Measurements from ENCODE around the gene LTBP3. TPM values are rescaled to one million over a fixed set of nuclear protein-coding genes. Genes with fewer than 3 reads are reported as not detected.
A peak's percentile ranks its signal among the peaks of the same experiment; 100 is the strongest.

LTBP3 gene
- total and polyA plus RNA-seq, 2 of the 13 experiments (the other 11 are each of a cell fraction or from before 2014, with no cell fraction given), result 12.2 to 68.1 TPM

- TF ChIP-seq ZUFSP (CRISPR knock-in tag; IDR thresholded peaks at IDR 0.05; ENCODE audit: borderline replicate concordance) (no peak), ZSCAN25 (CRISPR knock-in tag; IDR thresholded peaks at IDR 0.05) (no peak), ZBTB1 (CRISPR knock-in tag; IDR thresholded peaks at IDR 0.05; ENCODE audit: borderline replicate concordance) (no peak), SMC3 (IDR thresholded peaks at IDR 0.05; ENCODE audit: low read length) (no peak), ZSCAN29 (CRISPR knock-in tag; conservative IDR thresholded peaks at IDR 0.05) (no peak), PRMT3 (CRISPR knock-in tag; IDR thresholded peaks at IDR 0.05; ENCODE audit: borderline replicate concordance, low read depth) (no peak), ZNF318 (CRISPR knock-in tag; IDR thresholded peaks at IDR 0.05) (no peak), EZH2 (conservative IDR thresholded peaks at IDR 0.05; ENCODE audit: low read depth, low read length) (no peak), NCOA2 (CRISPR knock-in tag; IDR thresholded peaks at IDR 0.05) (peak; percentile 13; the same call in 1 of the 2 replicates), THAP8 (CRISPR knock-in tag; IDR thresholded peaks at IDR 0.05; ENCODE audit: borderline replicate concordance) (no peak), EP300 (IDR thresholded peaks at IDR 0.05; ENCODE audit: low read depth in 2 of 2, low read length in 2 of 2) (peak in 1 of 2 experiments; percentile 25; a peak in 1 of 4 replicates), EP300 (CRISPR knock-in tag; IDR thresholded peaks at IDR 0.05; ENCODE audit: borderline replicate concordance) (no peak), MBD4 (IDR thresholded peaks at IDR 0.05; ENCODE audit: borderline replicate concordance, low read length) (no peak), FOXA3 (CRISPR knock-in tag; IDR thresholded peaks at IDR 0.05) (no peak), ZNF580 (CRISPR knock-in tag; IDR thresholded peaks at IDR 0.05; ENCODE audit: borderline replicate concordance, low read depth) (no peak), GATAD1 (CRISPR knock-in tag; IDR thresholded peaks at IDR 0.05) (0 out of 2 replicates have a peak, but pooled peaks have one; percentile 24), ERF (CRISPR knock-in tag; IDR thresholded peaks at IDR 0.05) (no peak), ZNF660 (CRISPR knock-in tag; IDR thresholded peaks at IDR 0.05; ENCODE audit: borderline replicate concordance, low read depth) (no peak), ZNF207 (IDR thresholded peaks at IDR 0.05; ENCODE audit: borderline replicate concordance) (no peak), IRX3 (CRISPR knock-in tag; IDR thresholded peaks at IDR 0.05; ENCODE audit: borderline replicate concordance, low read depth) (no peak)
These were observed 2.4 kb downstream of the LTBP3 start (continued) for GRCh38 chr11:65555693-65556231.
